ENCODE measurements around the gene RNF181. TPM values are rescaled to one million over a fixed set of nuclear protein-coding genes. Genes with fewer than 3 reads are reported as not detected.
A peak's percentile ranks its signal among the peaks of the same experiment; 100 is the strongest.

Gene RNF181, protein sequence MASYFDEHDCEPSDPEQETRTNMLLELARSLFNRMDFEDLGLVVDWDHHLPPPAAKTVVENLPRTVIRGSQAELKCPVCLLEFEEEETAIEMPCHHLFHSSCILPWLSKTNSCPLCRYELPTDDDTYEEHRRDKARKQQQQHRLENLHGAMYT
- 70.2 and 78.8 TPM in 2 replicates for total RNA-seq (ENCODE audit: low replicate concordance)
- long read RNA-seq, transcript RNF181-201 (5 exons, 569 nt): major isoform, 24 of 32 reads
- long read RNA-seq, partial matches to known transcripts: 1 of 32 reads
- long read RNA-seq, other reads (novel, unspliced or antisense): 4 of 32 reads

- peak within 1 kb of the TSS; percentile 99 for H3K4me3 Mint-ChIP-seq
- no peaks in the 10 kb centered on the region for H3K9me3 Mint-ChIP-seq
- H3K4me1 Mint-ChIP-seq (ENCODE audit: unreplicated experiment): peaks cover 18% of the 10 kb centered on the region
- DNase-seq (ENCODE audit: extremely low spot score, unreplicated experiment): peak; percentile 89
- H3K36me3 Mint-ChIP-seq: peaks cover 4% of the 10 kb centered on the region
- no peak for TF ChIP-seq CTCF (conservative IDR thresholded peaks at IDR 0.05)
- peak within 1 kb of the TSS; percentile 96 for H3K27ac Mint-ChIP-seq
- H3K27me3 Mint-ChIP-seq: no peaks in the 10 kb centered on the region
These were observed at the start of gene RNF181 for GRCh38 chr2:85595301-85596025. Gene RNF181, plus strand, starts transcription at chr2:85595745. Its CDS starts 19 bp downstream, at chr2:85595764.

DNA sequence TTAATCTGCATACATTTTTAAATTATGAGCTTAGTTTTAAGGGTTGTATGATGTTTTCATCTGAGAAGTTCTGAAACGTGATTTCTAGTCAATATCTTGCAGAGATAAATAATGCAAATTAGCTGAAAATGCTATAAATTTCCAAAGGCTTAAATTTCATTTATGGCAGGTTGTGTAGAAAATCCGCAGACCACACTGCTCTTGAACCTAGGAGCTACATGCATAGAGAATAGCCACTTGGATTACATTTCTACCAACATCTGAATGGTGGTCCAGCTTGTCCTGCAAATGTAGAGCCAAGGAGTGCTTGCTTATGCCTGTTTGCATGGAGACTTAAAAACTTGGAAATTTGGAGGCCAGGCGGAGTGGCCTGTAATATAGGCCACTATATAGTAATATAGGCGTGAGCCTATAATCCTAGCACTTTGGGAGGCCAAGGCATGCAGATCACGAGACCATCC lies 49.7 kb upstream of the RNF181 start:
- TF ChIP-seq CTCF (conservative IDR thresholded peaks at IDR 0.05): no peak
- Mint-ChIP-seq H3K4me3 (no peak overlapping the region), H3K27me3 (no peaks in the 10 kb centered on the region), H3K27ac (no peak overlapping the region), H3K36me3 (peaks cover 52% of the 10 kb centered on the region), H3K4me1 (ENCODE audit: unreplicated experiment) (peaks cover 41% of the 10 kb centered on the region), H3K9me3 (no peaks in the 10 kb centered on the region)
- no peak for DNase-seq (ENCODE audit: extremely low spot score, unreplicated experiment)

- no peaks in the 10 kb centered on the region for H3K27me3 Mint-ChIP-seq
- peaks cover 44% of the 10 kb centered on the region for H3K36me3 Mint-ChIP-seq
- H3K4me1 Mint-ChIP-seq (ENCODE audit: unreplicated experiment): peaks cover 35% of the 10 kb centered on the region
- H3K4me3 Mint-ChIP-seq: peak overlapping the region; percentile 24
- no peak for TF ChIP-seq CTCF (conservative IDR thresholded peaks at IDR 0.05)
- H3K9me3 Mint-ChIP-seq: no peaks in the 10 kb centered on the region
- H3K27ac Mint-ChIP-seq: peak overlapping the region; percentile 61
- DNase-seq (ENCODE audit: extremely low spot score, unreplicated experiment): no peak
These were observed 48.3 kb upstream of the RNF181 start for GRCh38 chr2:85547089-85547858.

DNA sequence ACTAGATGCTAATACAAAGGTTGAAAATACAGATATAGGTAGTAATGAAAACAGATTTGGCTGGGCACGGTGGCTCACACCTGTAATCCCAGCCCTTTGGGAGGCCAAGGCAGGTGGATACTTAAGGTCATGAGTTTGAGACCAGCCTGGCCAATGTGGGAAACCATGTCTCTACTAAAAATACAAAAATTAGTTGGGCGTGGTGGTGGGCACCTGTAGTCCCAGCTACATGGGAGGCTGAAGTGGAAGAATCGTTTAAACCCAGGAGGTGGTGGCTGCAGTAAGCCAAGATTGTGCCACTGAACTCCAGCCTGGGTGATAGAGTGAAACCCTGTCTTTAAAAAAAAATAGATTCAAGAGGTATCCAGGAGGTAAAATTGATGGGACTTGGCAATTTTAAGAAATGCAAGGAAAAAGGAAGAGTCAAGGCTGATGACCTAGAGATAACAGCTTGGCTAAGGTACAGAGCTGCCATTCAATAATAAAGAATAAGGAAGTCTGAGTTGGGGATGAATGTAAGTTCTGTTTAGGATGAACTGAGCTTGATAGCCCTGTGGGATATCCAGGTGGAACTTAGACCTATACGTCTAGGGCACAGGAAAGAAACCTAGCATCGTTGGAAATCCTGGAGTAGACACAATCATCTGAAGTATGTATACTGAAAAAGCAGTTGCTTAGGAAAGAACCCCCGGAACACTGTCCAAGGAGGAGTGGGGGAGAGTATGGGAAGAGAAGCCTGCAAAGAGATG lies 47.5 kb upstream of the RNF181 start:
- Mint-ChIP-seq H3K36me3 (peaks cover 37% of the 10 kb centered on the region), H3K27me3 (no peaks in the 10 kb centered on the region), H3K9me3 (no peaks in the 10 kb centered on the region), H3K4me1 (ENCODE audit: unreplicated experiment) (peaks cover 29% of the 10 kb centered on the region), H3K4me3 (no peak overlapping the region), H3K27ac (peak overlapping the region; percentile 61)
- no peak for TF ChIP-seq CTCF (conservative IDR thresholded peaks at IDR 0.05)
- no peak for DNase-seq (ENCODE audit: extremely low spot score, unreplicated experiment)

DNA sequence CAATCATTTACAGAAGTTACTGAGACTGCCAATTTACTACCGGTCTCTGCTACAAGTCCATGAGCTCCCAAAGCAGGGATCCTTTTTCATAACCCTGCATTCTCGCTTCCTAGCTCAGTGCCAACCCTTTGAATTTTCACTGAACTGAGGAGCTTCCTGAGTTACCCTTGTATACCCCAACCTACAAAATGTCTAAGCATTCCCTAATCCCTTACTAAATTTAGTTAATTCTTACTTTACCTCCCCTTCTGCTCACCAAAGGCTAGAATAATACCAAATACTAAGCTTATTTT lies 47.0 kb upstream of the RNF181 start:
- no peak for DNase-seq (ENCODE audit: extremely low spot score, unreplicated experiment)
- Mint-ChIP-seq H3K4me3 (no peak overlapping the region), H3K27me3 (no peaks in the 10 kb centered on the region), H3K27ac (no peak overlapping the region), H3K4me1 (ENCODE audit: unreplicated experiment) (peaks cover 25% of the 10 kb centered on the region), H3K9me3 (no peaks in the 10 kb centered on the region), H3K36me3 (peaks cover 32% of the 10 kb centered on the region)
- TF ChIP-seq CTCF (conservative IDR thresholded peaks at IDR 0.05): no peak

Measured in type B pancreatic cell (in vitro differentiated cells).